ENCODE results near the gene ALG9.

DNA sequence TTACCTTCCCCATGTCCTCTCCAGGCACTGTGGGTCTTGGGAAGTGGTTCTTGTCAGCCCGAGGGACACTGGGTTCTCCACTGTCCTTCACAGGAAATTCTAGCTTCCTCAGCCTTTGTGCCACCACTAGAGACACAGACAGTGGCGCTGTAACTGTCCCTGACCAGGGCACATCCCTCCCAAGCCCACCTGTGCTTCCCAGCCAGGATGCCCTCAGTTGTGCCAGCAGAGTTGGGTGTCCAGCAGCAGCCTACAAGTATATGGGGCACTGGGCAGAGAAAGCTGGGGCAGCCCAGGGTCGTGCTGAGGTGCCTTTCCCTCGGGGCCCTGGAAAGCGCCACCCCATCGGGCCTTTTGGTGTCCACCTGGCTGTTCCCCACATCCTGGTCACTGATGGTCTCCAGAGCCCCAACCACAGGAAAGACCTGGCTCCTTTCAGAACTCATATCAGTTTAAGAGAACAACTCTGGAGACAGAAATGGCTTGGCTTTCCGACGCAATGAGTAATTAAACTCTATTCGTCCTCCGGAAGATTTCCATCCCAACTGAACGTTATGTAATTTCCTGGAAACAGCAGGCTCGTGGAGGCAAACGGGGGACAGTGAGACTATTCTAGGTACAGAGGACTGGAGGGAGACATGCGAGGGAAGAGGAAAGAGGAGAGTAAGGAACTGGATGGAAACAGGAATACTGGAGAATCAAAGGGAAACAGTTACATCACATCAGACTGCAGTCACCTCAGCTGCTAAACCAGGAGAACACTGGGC is 133.8 kb downstream of the ALG9 start:
- TF ChIP-seq POLR2A (IDR thresholded peaks at IDR 0.05) (no peak), POLR2AphosphoS5 (IDR thresholded peaks at IDR 0.05) (no peak)
- TF ChIP-seq, protein P1, sequence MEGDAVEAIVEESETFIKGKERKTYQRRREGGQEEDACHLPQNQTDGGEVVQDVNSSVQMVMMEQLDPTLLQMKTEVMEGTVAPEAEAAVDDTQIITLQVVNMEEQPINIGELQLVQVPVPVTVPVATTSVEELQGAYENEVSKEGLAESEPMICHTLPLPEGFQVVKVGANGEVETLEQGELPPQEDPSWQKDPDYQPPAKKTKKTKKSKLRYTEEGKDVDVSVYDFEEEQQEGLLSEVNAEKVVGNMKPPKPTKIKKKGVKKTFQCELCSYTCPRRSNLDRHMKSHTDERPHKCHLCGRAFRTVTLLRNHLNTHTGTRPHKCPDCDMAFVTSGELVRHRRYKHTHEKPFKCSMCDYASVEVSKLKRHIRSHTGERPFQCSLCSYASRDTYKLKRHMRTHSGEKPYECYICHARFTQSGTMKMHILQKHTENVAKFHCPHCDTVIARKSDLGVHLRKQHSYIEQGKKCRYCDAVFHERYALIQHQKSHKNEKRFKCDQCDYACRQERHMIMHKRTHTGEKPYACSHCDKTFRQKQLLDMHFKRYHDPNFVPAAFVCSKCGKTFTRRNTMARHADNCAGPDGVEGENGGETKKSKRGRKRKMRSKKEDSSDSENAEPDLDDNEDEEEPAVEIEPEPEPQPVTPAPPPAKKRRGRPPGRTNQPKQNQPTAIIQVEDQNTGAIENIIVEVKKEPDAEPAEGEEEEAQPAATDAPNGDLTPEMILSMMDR (IDR thresholded peaks at IDR 0.05 in 8 of 11, conservative IDR thresholded peaks at IDR 0.05 in 3 of 11): no peak

All from spleen (tissue), 7 donors.